Spleen (tissue), 7 donors: ENCODE results near the gene SRPK2.
"Not testable (repeated sequence)": the region's sequence is repeated elsewhere in the genome, so short reads cannot be mapped to it uniquely, and the experiment has no call there.

ENCODE experiments used
- CTCF ChIP-seq, 11 experiments: fragments of 200-600 bp in 7 of 11; fragments of 450-650 bp in 4 of 11; sonication (generic) in 4 of 11; IDR thresholded peaks in 8 of 11; conservative IDR thresholded peaks in 3 of 11; 1 replicate in 7 of 11; 2 replicates in 4 of 11; pipeline versions ENCODE4 v1.4.0 to v1.8.0; 2016 to 2021; ENCODE audit warnings: antibody characterized with exemption in 11 of 11, inconsistent platforms in 4 of 11, mild to moderate bottlenecking in 1 of 11
- POLR2A ChIP-seq, 3 donors: fragments of 450-650 bp; IDR thresholded peaks; one replicate each; pipeline ENCODE4 v1.5.1; 2017; ENCODE audit warnings: antibody characterized with exemption in 3 of 3, mild to moderate bottlenecking in 1 of 3
- POLR2AphosphoS5 ChIP-seq, 3 donors: sonication (generic); formaldehyde crosslinking; IDR thresholded peaks; one replicate each; pipeline ENCODE4 v1.5.1; 2017; ENCODE audit warnings: antibody characterized with exemption in 3 of 3
- donor health status: DM: no; HTN: no; CAD: no; lungs with moderate emphysema.
- donor health status: DM: no; HTN: no; CAD: no.
- donor health status: DM: no; HTN: no; CAD: no.

GRCh38 chr7:105260201-105260871 lies 128.4 kb downstream of the SRPK2 start:
- TF ChIP-seq CTCF (IDR thresholded peaks at IDR 0.05 in 8 of 11, conservative IDR thresholded peaks at IDR 0.05 in 3 of 11); POLR2A (IDR thresholded peaks at IDR 0.05); POLR2AphosphoS5 (IDR thresholded peaks at IDR 0.05): not testable (repeated sequence)
